Adrenal gland (tissue), 12 donors: Measurements from ENCODE around the gene STEAP3. TPM values are rescaled to one million over a fixed set of nuclear protein-coding genes. Genes with fewer than 3 reads are reported as not detected.
A peak's percentile ranks its signal among the peaks of the same experiment; 100 is the strongest.

Experiments
- DNase-seq, 7 donors: peaks; one replicate each; pipeline ENCODE4 v3.0.0-alpha.2; 2019 to 2020
- H3K27ac ChIP-seq, 5 donors: fragments of 200-600 bp; sonication (generic) in 4 of 5; 1 replicate in 3 of 5; 2 replicates in 2 of 5; pipeline versions ENCODE4 v1.5.1 to v1.8.0; 2016 to 2020; ENCODE audit warnings: mild to moderate bottlenecking in 1 of 5
- H3K27me3 ChIP-seq: fragments of 200-600 bp; 2 replicates; pipeline ENCODE4 v1.8.0; 2021
- H3K36me3 ChIP-seq, 2 donors: fragments of 200-600 bp; replicated peaks in 1 of 2; 1 replicate in 1 of 2; 2 replicates in 1 of 2; pipeline versions ENCODE4 v1.5.1 to v1.8.0; 2018 to 2022
- H3K4me1 ChIP-seq, 2 donors: fragments of 200-600 bp; replicated peaks in 1 of 2; 1 replicate in 1 of 2; 2 replicates in 1 of 2; pipeline versions ENCODE4 v1.5.1 to v1.8.0; 2018 to 2021
- H3K4me3 ChIP-seq, 4 donors: fragments of 200-600 bp; sonication (generic) in 3 of 4; one replicate each; pipeline ENCODE4 v1.5.1; 2016 to 2018
- H3K9me3 ChIP-seq, 3 donors: fragments of 200-600 bp; sonication (generic) in 1 of 3; replicated peaks in 1 of 3; 1 replicate in 2 of 3; 2 replicates in 1 of 3; pipeline versions ENCODE4 v1.5.1 to v1.8.0; 2016 to 2021
- CTCF ChIP-seq, 6 experiments: fragments of 450-650 bp in 4 of 6; fragments of 200-600 bp in 2 of 6; sonication (generic) in 1 of 6; IDR thresholded peaks; 1 replicate in 5 of 6; 2 replicates in 1 of 6; pipeline versions ENCODE4 v1.5.1 to v1.8.0; 2016 to 2021; ENCODE audit warnings: antibody characterized with exemption in 6 of 6, mild to moderate bottlenecking in 2 of 6, moderate library complexity in 1 of 6
- POLR2A ChIP-seq, 2 donors: fragments of 450-650 bp; IDR thresholded peaks; one replicate each; pipeline ENCODE4 v1.6.1; 2017; ENCODE audit warnings: antibody characterized with exemption in 2 of 2, mild to moderate bottlenecking in 2 of 2, moderate library complexity in 1 of 2
- WGBS, 4 donors: extraction: QIAGEN DNeasy Blood & Tissue Kit in 2 of 4; methylation state at CpG; one replicate each; pipeline versions ENCODE4 v1.1.5 to v1.1.7; 2013 to 2017; 5-methylcytosine and 5-hydroxymethylcytosine counted together
- intact Hi-C, 2 donors: fragments of 100-400 bp; cut with DNase I; formaldehyde crosslinking; loops; one replicate each; pipeline versions ENCODE4 v1.14.1 to v1.15.0; 2022 to 2023
- polyA plus RNA-seq, 3 donors: library from polyadenylated mRNA; stranded (reverse); fragments of 200-250 nt in 2 of 3; fragments of 350-450 nt in 1 of 3; fragmentation: Illumina TruSeq in 1 of 3; extraction: RNeasy Lipid Tissue Mini Kit (QIAGEN cat#74804) in 1 of 3; gene quantifications; one replicate each; pipeline ENCODE4 v1.2.3, GENCODE V29; 2013 to 2014
- total RNA-seq, 9 donors: library from RNA; depleted of rRNA in 4 of 9; stranded (reverse); fragments of >200 nt in 4 of 9; fragments of 120-200 nt in 1 of 9; fragmentation: NEBNext Ultra II Directional in 1 of 9; extraction: Animal tissue kit (Norgen Biotek cat#: 25700) in 1 of 9; gene quantifications; one replicate each; pipeline versions ENCODE4 v1.1.0 to v1.2.4, GENCODE V29; 2013 to 2023
- donor health status: healthy with polysubstance abuse.
- donor health status: Bipolar disorder and iron deficiency.
- donor health status: DM: yes; HTN: yes; CAD: no.
- donor health status: DM: no; HTN: no; CAD: no.
- donor health status: DM: no; HTN: no; CAD: no.
- donor health status: DM: yes; HTN: yes; CAD: no.

The STEAP3 gene
- total and polyA plus RNA-seq, 12 donors = 1.3 to 48.2 (median 6.9) TPM

GRCh38 chr2:119198240-119198840, 25.3 kb upstream of the STEAP3 start:
- intact Hi-C loops = no loop called here
- DNase-seq = peak in 1 of 7 donors; percentile 9
- WGBS, 4 donors = 53 to 61% (median 57%) methylated on average over 7 of the region's 7 CpGs

GRCh38 chr2:119201815-119202214, 21.8 kb upstream of the STEAP3 start:
- WGBS, 4 donors = 88 to 93% (median 90%) methylated on average over 5 of the region's 5 CpGs
- Histone ChIP-seq H3K27ac (no peak overlapping the region), H3K9me3 (no peaks in the 10 kb centered on the region), H3K4me3 (no peak overlapping the region), H3K27me3 (no peaks in the 10 kb centered on the region), H3K36me3 (no peaks in the 10 kb centered on the region), H3K4me1 (peaks cover 0 to 19% of the 10 kb centered on the region in 2 donors)
- intact Hi-C loops = no loop called here
- no peak for TF ChIP-seq CTCF (IDR thresholded peaks at IDR 0.05)
- TF ChIP-seq POLR2A (IDR thresholded peaks at IDR 0.05) = no peak
- no peak for DNase-seq

More at GRCh38 chr2:119198240-119198840, 25.3 kb upstream of the STEAP3 start:
- Histone ChIP-seq H3K36me3 (no peaks in the 10 kb centered on the region), H3K4me3 (no peak overlapping the region), H3K27ac (peak overlapping the region in 1 of 5 donors; percentile 24), H3K27me3 (no peaks in the 10 kb centered on the region), H3K4me1 (peaks cover 0 to 22% of the 10 kb centered on the region in 2 donors), H3K9me3 (no peaks in the 10 kb centered on the region)
- TF ChIP-seq POLR2A (IDR thresholded peaks at IDR 0.05) (no peak), CTCF (IDR thresholded peaks at IDR 0.05) (no peak)

GRCh38 chr2:119202610-119203310, 20.9 kb upstream of the STEAP3 start:
- no peak for TF ChIP-seq POLR2A (IDR thresholded peaks at IDR 0.05)
- no peak for TF ChIP-seq CTCF (IDR thresholded peaks at IDR 0.05)
- Histone ChIP-seq H3K4me1 (peaks cover 0 to 10% of the 10 kb centered on the region in 2 donors), H3K27ac (no peak overlapping the region), H3K9me3 (no peaks in the 10 kb centered on the region), H3K4me3 (no peak overlapping the region), H3K27me3 (no peaks in the 10 kb centered on the region), H3K36me3 (no peaks in the 10 kb centered on the region)
- no peak for DNase-seq
- intact Hi-C loops = no loop called here
- 82 to 100% (median 90%) methylated on average over 1 of the region's 1 CpG for WGBS, 4 donors

- H3K4me1 ChIP-seq = no peaks in the 10 kb centered on the region
- no peak overlapping the region for H3K4me3 ChIP-seq
- 90 to 100% (median 93%) methylated on average over 1 to 6 of the region's 6 CpGs for WGBS, 4 donors
- H3K36me3 ChIP-seq = no peaks in the 10 kb centered on the region
- DNase-seq = no peak
- no peaks in the 10 kb centered on the region for H3K27me3 ChIP-seq
- H3K27ac ChIP-seq = no peak overlapping the region
- intact Hi-C loops = no loop called here
- no peaks in the 10 kb centered on the region for H3K9me3 ChIP-seq
- no peak for TF ChIP-seq POLR2A (IDR thresholded peaks at IDR 0.05)
- no peak for TF ChIP-seq CTCF (IDR thresholded peaks at IDR 0.05)
Measured at GRCh38 chr2:119204525-119204924, 19.1 kb upstream of the STEAP3 start.
